ENCODE results near the gene MTA1.

DNA sequence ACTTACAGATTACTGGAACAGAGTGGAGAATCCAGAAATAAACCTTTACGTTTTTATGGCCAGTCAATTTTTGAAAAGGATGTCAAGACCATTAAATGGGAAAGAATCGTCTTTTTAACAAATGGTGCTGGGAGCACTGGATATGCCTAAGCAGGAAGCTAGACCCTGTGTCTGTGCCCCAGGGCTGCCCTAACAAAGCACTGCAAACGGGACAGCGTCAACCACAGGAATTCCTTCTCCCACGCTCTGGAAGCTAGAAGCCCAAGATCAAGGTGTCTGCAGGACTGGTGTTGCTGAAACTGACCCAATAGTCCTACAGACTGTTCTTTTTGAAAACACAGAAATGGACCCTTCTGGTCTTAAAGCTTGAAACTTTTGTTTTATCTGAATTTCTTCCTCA, 97.5 kb downstream of the MTA1 start:
- TF ChIP-seq CTCF (IDR thresholded peaks at IDR 0.05) (no peak), EZH2 (IDR thresholded peaks at IDR 0.05) (no peak), EZH2phosphoT487 (IDR thresholded peaks at IDR 0.05) (no peak)

Data from neural progenitor cell (in vitro differentiated cells).